ENCODE results near the gene MITF.
"Not testable (repeated sequence)": the region's sequence is repeated elsewhere in the genome, so short reads cannot be mapped to it uniquely, and the experiment has no call there.

The MITF gene

GRCh38 chr3:69879051-69879450, 139.8 kb downstream of the MITF start:
- no peak for DNase-seq

GRCh38 chr3:69880069-69880640, 140.9 kb downstream of the MITF start:
- no peak for DNase-seq

DNA sequence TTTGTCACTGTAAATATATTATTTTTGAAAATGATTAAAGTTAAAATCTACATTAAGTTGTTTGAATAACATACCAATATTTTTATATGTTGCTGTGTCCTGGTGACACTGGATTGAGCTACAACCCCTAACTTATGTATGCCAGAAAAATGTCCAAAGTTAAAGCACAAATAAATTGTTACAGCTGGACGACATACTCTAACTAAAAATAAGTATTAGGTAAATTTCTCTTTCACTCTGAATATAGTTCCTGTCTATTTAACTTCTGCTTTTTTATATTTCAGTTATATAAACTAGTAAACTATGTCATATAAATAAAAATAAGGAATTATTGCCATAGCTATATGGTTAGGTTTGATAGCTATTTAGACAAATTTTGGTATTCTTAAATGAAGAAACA, 141.8 kb downstream of the MITF start:
- DNase-seq, result no peak

- DNase-seq, result no peak
These were observed 142.6 kb downstream of the MITF start for GRCh38 chr3:69881756-69882428.

DNA sequence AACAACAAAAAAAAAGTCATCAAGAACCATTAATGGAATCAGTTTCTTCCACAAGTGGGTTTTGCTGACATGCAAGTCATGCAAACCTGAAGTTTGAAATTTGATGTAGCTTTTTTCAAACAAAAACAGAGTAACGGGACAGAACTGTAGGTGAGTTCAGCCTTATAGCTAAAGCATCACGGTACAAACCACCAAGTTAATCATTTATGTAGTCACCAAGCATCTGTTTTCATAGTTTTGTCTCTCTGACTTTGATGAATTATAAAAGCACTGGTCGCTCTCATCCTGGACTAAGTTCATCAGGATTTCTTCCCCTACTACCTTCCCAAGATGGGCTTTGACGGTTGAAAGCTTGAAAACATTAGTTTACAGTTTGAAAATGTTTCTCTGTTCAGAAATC, 143.3 kb downstream of the MITF start:
- DNase-seq, result no peak

GRCh38 chr3:69888040-69888942, 149.0 kb downstream of the MITF start:
- no peak for DNase-seq

DNA sequence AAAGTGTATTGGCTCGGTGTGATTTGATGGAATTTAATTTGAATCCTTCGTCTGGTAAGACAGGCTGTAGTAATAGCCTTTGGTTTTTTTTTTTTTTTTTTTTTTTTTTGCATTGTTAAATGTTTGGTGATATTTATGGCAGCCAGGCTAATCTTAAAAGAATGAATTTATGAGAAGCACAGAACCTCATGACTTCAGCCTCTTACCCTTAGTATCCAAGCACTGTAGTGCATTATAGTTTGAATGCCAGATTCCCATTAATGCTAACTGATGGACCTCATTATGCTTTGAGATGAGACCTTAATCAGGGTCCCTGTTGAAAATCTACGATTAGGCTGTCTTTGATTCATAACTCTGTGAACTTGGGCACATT, 149.7 kb downstream of the MITF start:
- no peak for DNase-seq

GRCh38 chr3:69890084-69890483, 150.8 kb downstream of the MITF start:
- no peak for DNase-seq

DNA sequence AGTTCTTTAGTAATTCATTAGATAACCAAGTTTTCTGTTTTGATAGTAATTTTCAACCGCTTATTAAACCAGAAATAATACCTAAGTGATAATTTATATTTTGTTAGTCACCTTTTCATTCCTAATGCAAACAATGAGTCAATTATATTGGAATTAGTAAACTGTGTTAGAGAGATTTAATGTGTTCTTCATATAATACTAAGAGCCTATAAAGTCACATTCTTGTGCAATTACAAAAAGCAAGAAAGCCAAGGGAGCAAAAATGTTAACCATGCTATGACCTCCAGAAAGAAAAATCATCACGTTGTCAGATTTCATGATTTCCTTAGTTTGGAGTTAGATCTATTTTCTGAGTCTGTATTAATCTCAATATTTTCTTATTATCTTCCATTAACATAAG, 151.4 kb downstream of the MITF start:
- no peak for DNase-seq

DNA sequence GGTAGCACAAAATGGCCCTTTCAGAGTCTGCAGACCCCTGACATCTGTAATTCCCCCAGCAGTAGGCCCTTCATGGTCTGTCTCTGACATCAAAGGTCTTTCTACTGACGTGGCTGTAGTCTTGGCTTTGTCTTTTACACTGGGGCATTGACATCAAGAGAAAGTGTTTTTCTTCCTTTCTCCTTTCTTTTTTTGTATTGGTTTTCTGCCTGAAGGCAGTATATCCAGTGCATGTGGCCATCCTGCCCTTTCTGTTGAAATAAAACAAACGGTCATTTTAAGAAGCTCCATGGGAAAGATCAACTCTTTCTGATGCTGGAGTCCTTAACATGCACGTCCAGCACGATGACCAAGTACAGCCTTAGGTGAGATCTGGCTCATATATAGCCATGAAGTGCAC, 153.4 kb downstream of the MITF start:
- no peak for DNase-seq

DNA sequence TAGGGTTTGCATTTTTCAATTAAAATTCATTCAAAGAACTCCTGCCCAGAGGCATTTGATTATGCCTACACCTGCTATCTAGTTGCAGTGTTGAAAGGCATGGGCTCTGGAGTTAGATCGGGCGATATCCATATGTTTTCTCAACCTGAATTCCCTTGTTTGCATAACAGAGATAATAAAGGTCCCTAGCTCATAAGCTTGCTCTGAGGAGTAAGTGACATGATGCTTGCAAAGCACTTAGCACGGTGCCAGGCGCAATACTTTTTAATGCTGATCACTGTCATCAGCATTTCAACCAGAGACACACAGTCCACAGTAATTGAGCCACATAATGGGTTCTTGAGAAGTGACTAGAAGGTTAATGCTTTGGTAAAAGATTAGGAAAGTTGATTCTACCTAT, 154.0 kb downstream of the MITF start:
- DNase-seq, result no peak

- DNase-seq, result no peak
These were observed 156.8 kb downstream of the MITF start for GRCh38 chr3:69896095-69896494.

DNA sequence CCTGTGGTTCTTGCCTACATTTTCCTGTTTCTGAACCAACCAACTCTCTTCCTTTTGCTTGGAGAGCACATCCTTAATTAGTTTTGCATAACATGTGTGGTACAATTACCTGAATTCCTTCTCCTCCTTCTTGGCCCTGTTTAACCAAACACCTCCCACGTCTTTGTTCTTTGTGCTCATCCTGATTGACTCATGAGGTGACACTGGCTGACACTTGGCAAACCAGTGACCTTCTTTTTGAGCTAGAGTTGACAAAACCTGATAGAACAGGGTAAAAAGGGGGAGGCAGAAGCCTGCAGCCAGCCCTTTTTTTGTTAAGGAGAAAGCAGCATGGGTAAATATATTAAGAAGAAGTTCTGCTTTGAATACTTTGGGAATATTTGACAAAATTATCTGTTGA, 161.1 kb downstream of the MITF start:
- DNase-seq, result no peak

DNA sequence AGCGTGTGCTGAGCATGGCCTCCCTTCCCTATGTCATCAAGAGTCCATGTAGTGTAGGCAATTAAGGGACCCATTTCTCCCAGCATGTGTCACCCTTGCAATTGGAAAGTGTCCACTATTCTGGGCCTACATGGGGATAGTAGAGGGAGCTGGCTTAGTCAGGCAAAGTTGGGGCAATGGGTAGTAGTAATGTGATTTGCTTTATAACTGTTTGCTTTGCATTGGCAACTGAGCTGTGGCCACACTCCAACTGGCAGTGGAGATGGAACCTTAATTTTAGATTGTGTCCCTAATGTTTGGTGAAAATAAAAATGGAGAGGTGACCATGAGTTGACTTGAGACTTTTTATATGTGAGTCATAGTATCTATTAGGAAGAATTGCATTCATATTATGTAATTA, 162.5 kb downstream of the MITF start:
- no peak for DNase-seq

- DNase-seq, result no peak
These were observed 163.1 kb downstream of the MITF start for GRCh38 chr3:69902386-69902785.

DNA sequence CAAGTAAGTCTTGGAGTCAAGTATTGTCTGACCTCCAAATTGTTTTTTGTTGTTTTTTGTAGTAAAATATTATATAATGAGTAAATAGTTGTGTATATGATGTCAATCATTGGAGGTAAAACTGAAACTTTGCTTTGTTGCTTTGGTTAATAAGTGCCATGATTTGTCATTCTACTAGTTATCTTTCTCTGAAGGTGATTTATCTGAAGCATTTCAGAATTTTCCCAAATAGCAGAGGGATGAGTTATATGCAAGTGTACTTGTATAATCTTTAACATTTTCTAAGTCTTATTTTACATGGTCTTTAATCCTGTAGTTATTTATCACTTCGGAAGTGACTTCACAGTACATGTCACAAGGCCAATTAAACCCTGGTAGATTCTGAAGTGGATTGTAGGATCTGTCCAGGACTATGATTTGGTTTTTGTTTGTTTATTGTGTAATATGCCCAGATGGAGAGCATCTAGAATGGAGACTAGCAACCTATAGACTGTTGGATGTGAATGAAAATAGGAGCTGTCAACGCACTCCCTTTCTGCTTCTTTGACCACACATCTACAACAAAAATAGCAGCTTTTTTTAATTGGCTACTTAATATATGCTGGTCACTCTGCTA, 167.2 kb downstream of the MITF start:
- no peak for DNase-seq

- DNase-seq, result no peak
These were observed 168.3 kb downstream of the MITF start for GRCh38 chr3:69907554-69907953.

- not testable (repeated sequence) for DNase-seq
These were observed 170.6 kb downstream of the MITF start for GRCh38 chr3:69909859-69910258.

- DNase-seq, result no peak
These were observed 174.2 kb downstream of the MITF start for GRCh38 chr3:69913422-69913821.

GRCh38 chr3:69914395-69914794, 175.1 kb downstream of the MITF start:
- DNase-seq, result no peak

- no peak for DNase-seq
These were observed 176.5 kb downstream of the MITF start for GRCh38 chr3:69915726-69916125.

- not testable (repeated sequence) for DNase-seq
These were observed 180.7 kb downstream of the MITF start for GRCh38 chr3:69920009-69920408.

DNA sequence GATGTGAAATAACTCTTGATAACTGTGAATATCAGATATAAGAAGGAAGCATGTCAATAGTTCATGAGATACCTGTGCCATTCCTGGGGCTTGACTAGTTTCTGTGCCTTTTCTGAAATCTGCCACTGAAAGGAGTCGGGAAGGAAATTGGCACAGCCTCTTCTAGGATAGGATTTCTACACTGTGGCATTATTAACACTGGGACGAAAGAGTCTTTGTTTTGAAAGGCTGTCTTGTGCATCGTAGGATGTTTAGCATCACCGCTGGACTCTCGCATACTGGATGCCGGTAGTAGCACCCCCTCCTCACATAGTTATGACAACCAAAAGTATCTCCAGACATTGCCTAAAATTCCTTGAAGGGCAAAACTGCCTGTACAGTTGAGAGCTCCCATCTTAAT, 182.4 kb downstream of the MITF start:
- DNase-seq, result no peak

DNA sequence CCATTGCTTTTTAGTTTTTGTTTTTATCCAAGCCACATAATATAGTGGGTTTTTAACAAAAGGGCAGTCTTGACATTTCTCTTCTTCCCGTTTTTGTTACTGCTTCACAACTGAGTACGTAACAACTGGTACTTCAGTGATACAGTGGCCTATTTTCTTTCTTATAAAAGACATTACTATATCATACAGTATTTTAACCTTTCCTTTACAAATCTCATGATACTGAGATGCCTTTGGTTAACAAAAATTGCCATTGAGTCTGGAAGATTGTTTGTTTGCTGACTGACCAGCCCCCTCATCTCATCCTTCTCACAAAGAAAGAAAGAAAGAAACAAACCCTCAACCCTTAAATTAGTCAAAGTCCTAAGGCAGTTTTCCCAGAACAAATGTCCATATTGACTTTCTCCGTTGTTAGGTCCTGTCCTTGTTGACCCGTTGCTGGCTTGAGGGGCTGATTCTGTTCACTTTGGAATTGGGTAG, 183.3 kb downstream of the MITF start:
- DNase-seq, result no peak

All from amniotic stem cell (primary cell).